GM21381 (cell line): ENCODE data around the gene FPGS.
"Not testable (repeated sequence)": the region's sequence is repeated elsewhere in the genome, so short reads cannot be mapped to it uniquely, and the experiment has no call there.

Experiments
- ATAC-seq: cut with Tn5 transposase; IDR thresholded peaks from one replicate; pipeline ENCODE4 v1.9.1; 2021; ENCODE audit warnings: mild to moderate bottlenecking, moderate library complexity; ENCODE audit not compliant: unreplicated experiment

FPGS gene

GRCh38 chr9:127802576-127803443 is at the start of gene FPGS:
FPGS (plus strand) TSS chr9:127802882; CDS start chr9:127802925, 43 bp downstream.
- peak; percentile 69 for ATAC-seq

- no peak for ATAC-seq
Observed at GRCh38 chr9:127753148-127753547, 49.5 kb upstream of the FPGS start.

- no peak for ATAC-seq
Observed at GRCh38 chr9:127753622-127754021, 49.1 kb upstream of the FPGS start.

- no peak for ATAC-seq
Observed at GRCh38 chr9:127754099-127755060, 48.3 kb upstream of the FPGS start.

GRCh38 chr9:127755061-127756060 is 47.3 kb upstream of the FPGS start:
- ATAC-seq: no peak

GRCh38 chr9:127756233-127756632 is 46.4 kb upstream of the FPGS start:
- ATAC-seq: no peak

- ATAC-seq: not testable (repeated sequence)
Observed at GRCh38 chr9:127756776-127757175, 45.9 kb upstream of the FPGS start.

- no peak for ATAC-seq
Observed at GRCh38 chr9:127758843-127759242, 43.8 kb upstream of the FPGS start.

- no peak for ATAC-seq
Observed at GRCh38 chr9:127761061-127761460, 41.6 kb upstream of the FPGS start.

GRCh38 chr9:127761491-127761956 is 41.2 kb upstream of the FPGS start:
- no peak for ATAC-seq

- ATAC-seq: no peak
Observed at GRCh38 chr9:127762111-127762676, 40.5 kb upstream of the FPGS start.

- ATAC-seq: no peak
Observed at GRCh38 chr9:127763918-127764384, 38.7 kb upstream of the FPGS start.

GRCh38 chr9:127765418-127765817 is 37.3 kb upstream of the FPGS start:
- no peak for ATAC-seq

- ATAC-seq: no peak
Observed at GRCh38 chr9:127767410-127767809, 35.3 kb upstream of the FPGS start.

GRCh38 chr9:127767909-127768331 is 34.8 kb upstream of the FPGS start:
- ATAC-seq: no peak

GRCh38 chr9:127768698-127769097 is 34.0 kb upstream of the FPGS start:
- ATAC-seq: no peak

GRCh38 chr9:127769101-127769500 is 33.6 kb upstream of the FPGS start:
- no peak for ATAC-seq

- no peak for ATAC-seq
Observed at GRCh38 chr9:127769929-127770582, 32.6 kb upstream of the FPGS start.

- no peak for ATAC-seq
Observed at GRCh38 chr9:127770583-127770904, 32.1 kb upstream of the FPGS start.
